Skeletal muscle tissue (tissue), 4 donors: Measurements from ENCODE around the gene HMGCLL1. TPM values are rescaled to one million over a fixed set of nuclear protein-coding genes. Genes with fewer than 3 reads are reported as not detected.

ENCODE experiments used
- H3K27ac ChIP-seq: one replicate; pipeline ENCODE4 v1.7.0; 2013; ENCODE audit warnings: mild to moderate bottlenecking, low read depth, low read length, inconsistent platforms
- H3K27me3 ChIP-seq, 3 donors: one replicate each; pipeline ENCODE4 v1.7.0; 2013; ENCODE audit warnings: low read length in 3 of 3; ENCODE audit not compliant: control insufficient read depth in 3 of 3, insufficient read depth in 3 of 3
- H3K36me3 ChIP-seq, 3 donors: one replicate each; pipeline ENCODE4 v1.7.0; 2013; ENCODE audit warnings: low read length in 3 of 3; ENCODE audit not compliant: control insufficient read depth in 3 of 3, insufficient read depth in 3 of 3
- H3K4me1 ChIP-seq, 3 donors: one replicate each; pipeline ENCODE4 v1.7.0; 2013; ENCODE audit warnings: low read length in 3 of 3, mild to moderate bottlenecking in 3 of 3; ENCODE audit not compliant: control insufficient read depth in 3 of 3, insufficient read depth in 3 of 3
- H3K4me3 ChIP-seq, 3 donors: one replicate each; pipeline ENCODE4 v1.7.0; 2013; ENCODE audit warnings: low read length in 3 of 3
- H3K9ac ChIP-seq, 3 donors: one replicate each; pipeline ENCODE4 v1.7.0; 2013; ENCODE audit warnings: low read length in 3 of 3, mild to moderate bottlenecking in 3 of 3, moderate library complexity in 2 of 3, low read depth in 1 of 3
- H3K9me3 ChIP-seq, 3 donors: one replicate each; pipeline ENCODE4 v1.7.0; 2013; ENCODE audit warnings: low read length in 3 of 3; ENCODE audit not compliant: control insufficient read depth in 3 of 3
- total RNA-seq: library from RNA; depleted of rRNA; stranded (reverse); fragments of >200 nt; gene quantifications from one replicate; pipeline ENCODE4 v1.2.3, GENCODE V29; 2014
- donor health status: Osteomylitis.

The HMGCLL1 gene
- total RNA-seq, 1 donor from 2014 or later, result 9.4 TPM

GRCh38 chr6:55405474-55406235 lies 173.3 kb downstream of the HMGCLL1 start:
- Histone ChIP-seq H3K27me3 (no peaks in the 10 kb centered on the region), H3K4me1 (no peaks in the 10 kb centered on the region), H3K36me3 (no peaks in the 10 kb centered on the region), H3K9me3 (no peaks in the 10 kb centered on the region), H3K27ac (no peak overlapping the region), H3K9ac (no peak overlapping the region), H3K4me3 (no peak overlapping the region)

GRCh38 chr6:55399351-55399750 lies 179.6 kb downstream of the HMGCLL1 start:
- H3K4me3 ChIP-seq, result no peak overlapping the region
- no peaks in the 10 kb centered on the region for H3K9me3 ChIP-seq
- no peak overlapping the region for H3K9ac ChIP-seq
- no peak overlapping the region for H3K27ac ChIP-seq
- H3K36me3 ChIP-seq, result no peaks in the 10 kb centered on the region
- H3K4me1 ChIP-seq, result no peaks in the 10 kb centered on the region
- no peaks in the 10 kb centered on the region for H3K27me3 ChIP-seq

GRCh38 chr6:55397986-55398385 lies 181.0 kb downstream of the HMGCLL1 start:
- H3K4me3 ChIP-seq, result no peak overlapping the region
- H3K9ac ChIP-seq, result no peak overlapping the region
- no peaks in the 10 kb centered on the region for H3K36me3 ChIP-seq
- H3K27me3 ChIP-seq, result no peaks in the 10 kb centered on the region
- no peaks in the 10 kb centered on the region for H3K9me3 ChIP-seq
- H3K27ac ChIP-seq, result no peak overlapping the region
- H3K4me1 ChIP-seq, result no peaks in the 10 kb centered on the region

GRCh38 chr6:55395871-55396270 lies 183.1 kb downstream of the HMGCLL1 start:
- no peaks in the 10 kb centered on the region for H3K27me3 ChIP-seq
- no peak overlapping the region for H3K27ac ChIP-seq
- H3K4me1 ChIP-seq, result no peaks in the 10 kb centered on the region
- H3K36me3 ChIP-seq, result no peaks in the 10 kb centered on the region
- no peaks in the 10 kb centered on the region for H3K9me3 ChIP-seq
- H3K4me3 ChIP-seq, result no peak overlapping the region
- no peak overlapping the region for H3K9ac ChIP-seq

GRCh38 chr6:55388211-55388610 lies 190.8 kb downstream of the HMGCLL1 start:
- no peaks in the 10 kb centered on the region for H3K27me3 ChIP-seq
- no peak overlapping the region for H3K27ac ChIP-seq
- no peaks in the 10 kb centered on the region for H3K9me3 ChIP-seq
- no peaks in the 10 kb centered on the region for H3K4me1 ChIP-seq
- no peak overlapping the region for H3K9ac ChIP-seq
- no peaks in the 10 kb centered on the region for H3K36me3 ChIP-seq
- no peak overlapping the region for H3K4me3 ChIP-seq
